HG02759 (cell line): ENCODE measurements around the gene CXCL17.

Source experiments
- ATAC-seq: cut with Tn5 transposase; IDR thresholded peaks from one replicate; pipeline ENCODE4 v1.9.1; 2021; ENCODE audit warnings: mild to moderate bottlenecking, moderate library complexity; ENCODE audit not compliant: unreplicated experiment

The CXCL17 gene

GRCh38 chr19:42401365-42402303 lies 41.1 kb downstream of the CXCL17 start:
- ATAC-seq: no peak

GRCh38 chr19:42400404-42400803 lies 42.3 kb downstream of the CXCL17 start:
- ATAC-seq: no peak

DNA sequence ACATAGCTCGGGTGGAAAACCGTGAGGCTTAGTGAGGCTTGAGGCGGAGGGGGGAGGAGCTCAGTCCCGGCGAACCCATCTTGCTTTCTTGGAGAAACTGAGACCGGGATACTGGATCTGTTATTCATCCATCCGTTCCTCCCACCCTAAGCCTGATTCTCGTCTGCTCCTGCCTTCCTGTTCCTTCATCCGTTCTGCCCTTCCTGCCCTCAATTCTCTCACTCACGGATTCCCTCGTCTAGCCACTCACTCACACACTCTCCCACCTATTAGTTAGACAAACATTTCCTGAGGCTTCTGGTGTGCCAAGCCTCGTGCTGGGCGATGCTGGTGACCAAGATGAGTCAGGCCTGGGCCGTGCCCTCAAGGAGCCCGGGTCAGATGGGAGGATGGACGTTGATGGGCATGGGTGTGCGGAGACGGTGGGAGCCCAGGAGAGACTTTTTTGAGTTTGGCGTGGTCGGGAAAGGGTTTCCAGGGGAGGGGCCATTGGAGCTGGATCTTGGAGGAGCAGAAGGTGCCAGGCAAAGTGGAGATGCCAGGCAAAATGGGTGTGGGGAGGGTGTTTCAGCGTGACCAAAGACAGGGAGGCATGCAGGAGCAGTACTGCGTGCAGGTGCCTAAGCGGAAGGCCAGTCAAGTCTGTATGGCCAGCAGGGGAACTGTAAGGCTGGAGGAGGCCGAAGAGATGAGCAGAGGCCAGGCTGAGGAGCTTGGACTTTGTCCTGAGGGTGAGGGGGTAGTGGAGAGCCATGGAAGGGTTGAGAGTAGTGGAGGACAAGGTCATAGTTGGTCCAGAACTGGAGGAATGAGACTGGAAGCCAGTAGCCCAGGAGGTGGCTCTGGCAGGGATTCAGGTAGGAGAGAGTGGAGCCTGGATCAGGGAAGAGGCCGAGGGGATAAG lies 45.2 kb downstream of the CXCL17 start:
- ATAC-seq: no peak

DNA sequence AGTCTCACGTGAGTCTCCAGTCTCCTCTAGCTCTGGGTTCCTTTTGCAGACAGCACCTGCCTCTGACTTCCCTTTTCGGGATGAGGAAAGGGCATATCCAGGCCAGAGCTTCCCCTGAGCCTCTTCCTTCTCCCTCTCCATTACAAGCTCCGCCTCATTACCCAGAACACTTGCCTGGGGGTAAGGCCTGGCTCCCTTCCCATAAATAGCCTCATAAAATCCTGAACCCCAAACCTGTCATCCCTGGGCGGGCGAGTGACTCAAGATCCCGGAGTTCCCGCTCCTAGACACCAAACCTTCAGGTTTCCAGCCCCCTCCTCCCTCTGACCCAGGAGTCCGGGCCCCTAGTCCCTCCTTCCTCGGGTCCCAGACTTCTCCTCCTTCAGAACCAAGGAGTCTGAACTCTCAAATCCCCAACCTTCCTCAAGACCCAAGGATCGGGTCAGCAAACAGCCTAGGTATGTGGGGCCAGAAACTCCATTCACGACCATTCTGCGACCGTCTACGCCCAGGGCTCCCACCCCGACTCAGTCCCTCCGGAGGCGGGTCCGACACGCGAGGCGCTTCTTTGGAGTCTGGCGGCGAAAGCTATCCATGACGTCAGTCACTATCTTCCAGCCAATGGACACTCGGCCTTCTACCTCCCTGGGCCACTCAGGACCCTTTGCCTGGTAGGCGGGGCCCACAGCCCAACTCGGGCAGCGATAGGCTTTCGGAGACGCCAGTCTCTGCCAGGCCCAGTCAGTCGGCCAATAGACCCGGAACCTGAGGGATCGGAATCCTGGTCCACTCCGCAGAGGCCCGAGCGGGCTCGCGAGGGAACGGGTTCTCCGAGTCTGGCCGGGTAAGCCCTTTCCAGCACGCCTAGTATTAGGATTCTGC lies 46.1 kb downstream of the CXCL17 start:
- peak; percentile 97 for ATAC-seq

DNA sequence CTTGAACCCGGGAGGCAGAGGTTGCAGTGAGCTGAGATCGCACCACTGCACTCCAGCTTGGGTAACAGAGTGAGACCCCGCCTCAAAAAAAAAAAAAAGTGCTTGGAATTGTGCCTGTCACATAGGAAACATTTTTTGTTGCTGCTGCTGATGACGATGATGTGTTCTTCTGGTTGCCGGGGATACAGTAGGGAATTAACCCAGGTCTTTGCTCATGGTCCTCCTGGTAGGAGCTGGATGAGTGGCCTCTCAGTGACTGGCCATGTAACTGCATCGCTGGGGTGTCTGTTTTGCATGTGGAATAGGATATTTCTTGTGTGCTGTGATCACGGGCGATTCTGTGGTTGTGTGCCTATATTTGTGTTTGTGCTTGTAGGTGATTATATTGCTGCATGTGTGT lies 48.0 kb downstream of the CXCL17 start:
- no peak for ATAC-seq

GRCh38 chr19:42392165-42392564 lies 50.6 kb downstream of the CXCL17 start:
- no peak for ATAC-seq

DNA sequence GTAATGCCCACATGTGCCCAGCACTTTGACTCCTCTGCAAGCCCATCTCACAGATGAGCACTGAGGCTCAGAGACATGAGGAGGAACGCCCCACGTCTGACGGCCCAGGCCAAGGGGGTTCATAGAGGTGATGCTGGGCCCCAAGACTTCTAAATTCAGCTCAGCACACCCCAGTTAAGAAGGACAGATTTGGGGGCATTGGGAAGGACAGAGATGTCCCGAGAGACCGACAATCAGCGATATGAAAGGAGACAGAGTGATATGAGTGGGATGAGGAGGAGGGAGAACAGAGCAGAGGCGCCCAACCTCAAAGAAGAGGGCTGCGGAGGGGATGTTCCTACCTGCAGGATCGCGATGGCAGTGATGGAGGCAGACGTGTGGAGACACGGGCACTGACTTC lies 52.8 kb downstream of the CXCL17 start, which contains the start of gene CNFN:
Gene CNFN, minus strand, starts transcription at position 399 of the 400 bp plus-strand sequence. CDS start 1,260 bp downstream, outside the sequence.
- ATAC-seq: no peak

GRCh38 chr19:42388851-42389489 lies 53.8 kb downstream of the CXCL17 start:
- no peak for ATAC-seq

DNA sequence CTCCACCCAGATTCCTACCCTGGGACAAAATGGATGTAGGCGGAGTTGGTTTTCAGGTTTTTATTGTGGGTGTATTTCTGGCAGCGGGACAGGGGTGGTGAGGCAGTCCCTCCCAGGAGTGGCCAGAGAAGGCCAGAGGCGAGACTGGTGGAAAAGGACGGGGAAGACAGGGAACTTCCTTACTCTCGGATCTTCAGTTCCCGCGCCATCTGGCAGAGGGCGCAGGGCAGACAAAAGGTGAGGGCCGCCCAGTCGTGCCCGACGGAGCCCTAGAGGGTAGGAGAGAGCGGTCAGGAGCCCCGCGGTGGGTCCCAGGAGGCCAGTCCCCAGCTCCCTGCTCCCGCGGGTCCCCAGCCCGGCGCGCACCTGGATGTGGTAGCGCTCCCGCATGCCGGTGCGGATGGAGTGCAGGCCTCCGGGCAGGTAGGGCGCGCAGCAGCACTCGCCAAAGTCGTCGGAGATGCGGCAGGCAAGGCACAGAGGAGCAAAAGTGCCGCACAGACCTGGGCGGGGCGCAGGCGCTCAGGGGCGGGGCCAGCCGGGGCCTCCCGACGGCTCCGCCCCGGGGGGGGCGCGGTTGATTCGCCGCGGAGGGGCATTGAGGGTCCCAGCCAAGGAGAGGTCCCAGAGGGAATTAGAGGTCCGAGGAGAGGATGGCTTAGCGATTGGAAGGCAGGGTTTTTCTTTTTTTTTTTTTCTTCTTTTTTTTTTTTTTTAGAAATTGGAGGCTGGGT lies 55.6 kb downstream of the CXCL17 start:
- peak; percentile 54 for ATAC-seq

- ATAC-seq: no peak
These were observed 62.6 kb downstream of the CXCL17 start for GRCh38 chr19:42380155-42380554.
